ENCODE data around the gene MED13L.

MED13L gene

GRCh38 chr12:116209503-116209902 is 68.0 kb downstream of the MED13L start:
- DNase-seq: no peak

- no peak for DNase-seq
These were observed 70.2 kb downstream of the MED13L start for GRCh38 chr12:116207274-116207673.

GRCh38 chr12:116206828-116207227 is 70.7 kb downstream of the MED13L start:
- no peak for DNase-seq

- DNase-seq: no peak
These were observed 72.7 kb downstream of the MED13L start for GRCh38 chr12:116204785-116205184.

- no peak for DNase-seq
These were observed 73.3 kb downstream of the MED13L start for GRCh38 chr12:116204169-116204568.

- no peak for DNase-seq
These were observed 74.6 kb downstream of the MED13L start for GRCh38 chr12:116202940-116203339.

- no peak for DNase-seq
These were observed 75.1 kb downstream of the MED13L start for GRCh38 chr12:116202433-116202832.

- no peak for DNase-seq
These were observed 75.6 kb downstream of the MED13L start for GRCh38 chr12:116201908-116202307.

GRCh38 chr12:116201359-116201758 is 76.1 kb downstream of the MED13L start:
- no peak for DNase-seq

- no peak for DNase-seq
These were observed 76.7 kb downstream of the MED13L start for GRCh38 chr12:116200812-116201211.

- DNase-seq: no peak
These were observed 78.3 kb downstream of the MED13L start for GRCh38 chr12:116199160-116199706.

- no peak for DNase-seq
These were observed 80.5 kb downstream of the MED13L start for GRCh38 chr12:116196752-116197718.

GRCh38 chr12:116196226-116196625 is 81.3 kb downstream of the MED13L start:
- DNase-seq: no peak

- peak; percentile 58 for DNase-seq
These were observed 82.5 kb downstream of the MED13L start for GRCh38 chr12:116194935-116195431.

- no peak for DNase-seq
These were observed 87.8 kb downstream of the MED13L start for GRCh38 chr12:116189692-116190091.

- no peak for DNase-seq
These were observed 88.9 kb downstream of the MED13L start for GRCh38 chr12:116188581-116188980.

GRCh38 chr12:116187151-116187511 is 90.4 kb downstream of the MED13L start:
- DNase-seq: no peak

GRCh38 chr12:116186482-116187150 is 90.9 kb downstream of the MED13L start:
- DNase-seq: no peak

- no peak for DNase-seq
These were observed 92.7 kb downstream of the MED13L start for GRCh38 chr12:116184763-116185162.

- DNase-seq: no peak
These were observed 93.8 kb downstream of the MED13L start for GRCh38 chr12:116183741-116184141.

- DNase-seq: no peak
These were observed 95.0 kb downstream of the MED13L start for GRCh38 chr12:116182359-116183063.

GRCh38 chr12:116180448-116180847 is 97.0 kb downstream of the MED13L start:
- DNase-seq: no peak

GRCh38 chr12:116179384-116179783 is 98.1 kb downstream of the MED13L start:
- no peak for DNase-seq
